NOMO-1 treated with DMSO at 0.1 percent for 48 hours (cell line): Measurements from ENCODE around the gene MAP2.

Experiments used
- DNase-seq: peaks from one replicate; lab custom pipeline; 2025; ENCODE audit not compliant: unreplicated experiment; lab: John Stamatoyannopoulos, UW

MAP2 gene

DNA sequence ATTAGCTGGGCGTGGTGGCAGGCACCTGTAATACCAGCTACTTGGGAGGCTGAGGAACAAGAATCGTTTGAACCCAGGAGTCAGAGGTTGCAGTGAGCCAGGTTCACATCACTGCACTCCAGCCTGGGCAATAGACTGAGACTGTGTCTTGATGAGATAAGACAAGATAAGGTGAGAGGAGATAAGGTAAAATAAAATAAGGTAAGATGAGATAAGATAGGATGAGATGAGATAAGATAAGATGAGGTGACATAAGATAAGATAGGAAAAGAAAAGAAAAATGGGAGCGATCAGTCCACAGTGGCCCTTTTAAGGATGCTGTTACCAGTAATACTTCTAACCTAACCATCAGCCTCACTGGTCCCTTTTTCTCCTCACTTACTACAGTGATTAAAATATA lies 213.4 kb downstream of the MAP2 start:
- DNase-seq = no peak

DNA sequence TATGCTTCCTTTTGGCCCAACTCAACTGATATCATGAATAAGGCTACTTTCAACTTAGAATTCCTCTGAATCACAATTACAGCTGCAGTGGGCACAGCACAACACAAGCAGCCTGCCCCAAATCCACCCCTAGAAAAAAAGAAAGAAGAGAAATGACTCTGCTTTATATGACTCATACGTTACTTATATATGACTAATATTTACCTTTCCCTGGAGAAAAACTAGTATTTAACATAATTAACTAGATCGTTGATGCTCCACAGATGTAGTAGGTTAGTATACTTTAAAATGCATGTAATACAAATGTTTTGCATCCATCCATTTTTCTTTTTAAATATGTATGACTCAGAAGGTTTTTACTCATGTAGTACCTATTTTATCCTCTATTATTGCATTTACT lies 214.5 kb downstream of the MAP2 start:
- no peak for DNase-seq

DNA sequence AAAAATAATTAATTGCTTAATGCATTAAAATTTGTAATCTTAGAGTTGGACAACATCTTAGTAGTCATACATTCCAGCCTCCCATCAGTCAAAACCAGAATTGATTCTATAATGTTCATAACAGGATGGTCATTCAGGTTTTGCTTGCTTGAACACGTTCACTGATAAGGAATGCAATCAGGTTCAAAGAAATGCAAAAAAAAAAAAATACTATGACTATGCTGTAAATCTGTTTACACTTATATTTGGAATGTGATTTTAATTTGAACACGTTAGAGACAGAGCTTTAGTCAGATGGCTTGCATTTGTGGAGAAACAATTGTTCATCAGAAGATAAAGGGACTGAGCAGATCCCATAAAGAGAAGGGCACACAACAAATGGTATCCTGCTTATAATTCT lies 216.5 kb downstream of the MAP2 start:
- DNase-seq = no peak

DNA sequence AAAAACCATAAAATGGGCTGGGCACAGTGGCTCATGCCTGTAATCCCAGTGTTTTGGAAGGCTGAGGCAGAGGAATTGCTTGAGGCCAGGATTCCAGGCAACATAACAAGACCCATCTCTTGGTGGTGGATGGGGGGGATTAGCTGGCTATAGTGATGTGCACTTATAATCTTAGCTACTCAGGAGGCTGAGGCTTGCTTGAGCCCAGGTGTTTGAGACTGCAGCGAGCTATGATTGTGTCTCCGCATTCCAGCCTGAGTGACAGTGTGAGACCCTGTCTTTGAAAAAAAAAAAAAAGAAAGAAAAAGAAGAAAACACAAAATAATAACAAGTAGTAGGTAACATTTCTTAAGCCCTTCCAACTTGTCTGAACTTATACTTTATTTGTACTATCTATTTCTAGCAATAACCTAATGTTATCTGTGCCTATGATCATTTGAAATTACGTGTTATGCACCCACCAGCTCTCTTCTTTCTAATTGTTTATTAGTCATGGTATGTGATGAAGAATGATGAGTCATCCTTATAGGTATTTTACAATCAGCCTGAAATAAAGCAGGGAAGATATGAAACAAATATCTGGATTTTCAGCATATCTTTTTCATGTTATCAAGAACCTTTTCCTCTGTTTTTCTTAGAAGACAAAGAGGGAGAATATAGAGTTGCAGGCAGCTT lies 218.4 kb downstream of the MAP2 start:
- no peak for DNase-seq

DNA sequence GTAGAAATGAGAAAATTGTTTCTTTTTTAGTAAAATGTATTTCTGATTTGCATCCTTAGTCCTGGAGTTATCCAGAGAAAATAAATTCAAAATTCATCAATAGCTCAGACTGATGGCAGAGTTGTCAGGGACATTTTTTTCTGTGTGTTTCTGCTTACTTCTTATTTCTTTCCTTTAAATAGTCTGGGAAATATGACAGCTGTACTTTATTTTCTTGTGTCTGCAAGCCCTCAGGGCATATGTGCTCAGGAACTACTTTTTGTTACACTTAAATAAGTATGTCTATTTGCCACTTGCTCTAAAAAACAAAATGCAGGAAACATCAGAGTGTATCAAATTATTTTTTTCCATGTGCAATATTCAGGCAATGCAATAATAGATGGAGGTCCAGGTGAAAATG lies 221.0 kb downstream of the MAP2 start:
- DNase-seq = no peak

DNA sequence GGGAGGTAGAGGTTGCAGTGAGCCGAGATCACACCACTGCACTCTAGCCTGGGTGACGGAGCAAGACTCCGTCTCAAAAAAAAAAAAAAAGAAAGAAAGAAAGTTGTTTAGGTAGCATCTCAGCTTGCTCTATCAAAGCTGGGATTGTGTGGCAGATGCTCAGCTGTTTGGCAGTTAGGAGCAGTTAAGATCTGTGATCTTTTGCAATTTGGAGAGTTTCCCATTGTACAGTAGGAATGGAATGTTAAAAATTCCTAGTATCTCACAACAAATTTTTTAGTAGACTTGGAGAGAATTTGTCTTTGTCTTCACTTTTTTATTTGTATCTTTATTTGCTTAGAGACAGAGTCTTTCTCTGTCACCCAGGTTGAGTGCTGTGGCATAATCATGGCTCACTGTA lies 224.9 kb downstream of the MAP2 start:
- DNase-seq = no peak

DNA sequence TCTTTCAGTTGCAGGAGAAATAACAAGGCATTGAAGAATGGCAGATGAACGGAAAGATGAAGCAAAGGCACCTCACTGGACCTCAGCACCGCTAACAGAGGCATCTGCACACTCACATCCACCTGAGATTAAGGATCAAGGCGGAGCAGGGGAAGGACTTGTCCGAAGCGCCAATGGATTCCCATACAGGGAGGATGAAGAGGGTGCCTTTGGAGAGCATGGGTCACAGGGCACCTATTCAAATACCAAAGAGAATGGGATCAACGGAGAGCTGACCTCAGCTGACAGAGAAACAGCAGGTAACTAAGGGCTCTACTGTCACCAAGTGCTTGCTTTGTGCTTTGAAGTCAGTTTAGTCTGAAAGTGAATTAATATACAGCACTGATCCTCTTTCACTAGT lies 229.3 kb downstream of the MAP2 start:
- no peak for DNase-seq

DNA sequence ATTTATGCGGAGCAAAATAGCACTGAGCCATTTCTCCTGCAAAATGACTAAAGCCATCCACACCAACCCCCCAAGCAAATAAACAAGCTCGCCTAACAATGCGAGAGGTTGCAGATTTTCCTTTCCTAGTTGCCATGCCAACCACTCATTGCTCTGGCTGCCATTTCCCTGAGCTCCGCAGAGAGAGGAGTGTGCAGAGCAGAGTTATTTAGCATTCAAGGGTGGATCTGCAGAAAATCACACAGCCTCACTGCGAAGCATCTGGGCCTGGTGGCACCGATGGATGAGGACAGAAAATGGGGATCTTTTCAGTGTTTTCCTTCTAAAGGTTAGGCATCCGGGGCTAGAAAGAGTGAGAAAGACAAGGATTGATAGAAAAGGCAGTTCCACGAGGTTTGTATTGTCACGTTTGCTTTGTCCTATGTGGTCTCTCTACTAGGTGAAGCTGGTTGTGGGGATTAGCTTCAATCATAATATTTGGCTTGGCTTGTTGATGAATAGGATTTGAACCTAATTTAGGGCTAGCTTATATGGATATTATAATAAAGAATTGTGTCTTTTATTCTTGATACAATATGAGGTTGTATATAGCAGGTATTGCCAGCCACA lies 237.5 kb downstream of the MAP2 start:
- DNase-seq = no peak

DNA sequence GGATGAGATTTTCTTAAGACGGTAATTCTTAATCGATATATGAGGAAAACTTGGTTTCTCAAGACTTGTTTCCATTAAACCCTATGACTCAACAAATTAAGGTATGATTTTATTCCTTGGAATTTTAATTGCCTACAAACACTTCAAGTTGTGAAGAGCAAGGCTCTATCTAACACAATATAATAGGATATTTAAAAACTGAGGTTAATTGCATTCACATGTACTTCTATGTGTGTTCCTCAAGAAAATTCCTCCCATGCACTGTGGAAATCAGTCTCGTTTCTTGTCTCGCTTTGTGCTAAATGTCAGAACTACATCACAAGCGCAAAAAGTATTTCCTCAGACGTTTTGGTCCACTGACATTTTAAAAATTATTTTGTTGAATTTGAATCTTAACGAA lies 238.2 kb downstream of the MAP2 start:
- DNase-seq = no peak

DNA sequence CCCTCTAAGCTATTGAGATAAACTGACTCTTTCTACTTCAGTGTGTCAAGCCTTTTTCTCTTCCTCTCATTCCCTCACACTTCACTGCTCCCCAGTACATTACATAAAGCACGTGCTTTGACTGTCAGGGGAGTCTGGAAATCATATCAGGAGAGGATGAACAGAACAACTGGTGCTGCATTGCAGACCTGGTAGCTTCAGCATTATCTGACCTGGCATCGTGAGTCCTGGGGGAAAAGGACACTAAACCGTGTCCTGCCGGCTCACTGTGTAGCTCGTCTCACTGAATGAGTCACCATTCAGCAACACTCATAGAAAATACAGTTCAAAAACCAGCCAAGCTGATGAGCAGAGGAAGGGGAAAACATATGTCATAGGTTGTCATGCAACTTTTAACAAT lies 239.3 kb downstream of the MAP2 start:
- no peak for DNase-seq

DNA sequence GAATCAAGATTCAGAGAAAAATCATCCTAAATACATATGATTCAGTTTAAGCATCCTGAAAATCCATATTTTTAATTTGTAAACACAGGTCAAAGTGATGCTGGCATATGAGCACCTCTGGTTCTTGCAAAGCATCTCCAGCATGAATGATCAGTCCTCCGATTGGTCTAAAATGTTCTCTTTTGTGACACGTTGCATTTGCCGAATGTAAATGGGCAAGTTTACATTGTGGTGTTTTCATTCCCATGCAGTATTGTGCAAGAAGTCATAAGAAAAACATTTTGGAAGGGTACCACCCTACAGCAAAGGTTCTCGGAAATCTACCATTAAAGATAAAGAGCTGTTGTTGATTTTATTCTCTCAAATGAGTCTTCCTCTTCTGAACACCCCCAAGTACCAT lies 239.8 kb downstream of the MAP2 start:
- no peak for DNase-seq

DNA sequence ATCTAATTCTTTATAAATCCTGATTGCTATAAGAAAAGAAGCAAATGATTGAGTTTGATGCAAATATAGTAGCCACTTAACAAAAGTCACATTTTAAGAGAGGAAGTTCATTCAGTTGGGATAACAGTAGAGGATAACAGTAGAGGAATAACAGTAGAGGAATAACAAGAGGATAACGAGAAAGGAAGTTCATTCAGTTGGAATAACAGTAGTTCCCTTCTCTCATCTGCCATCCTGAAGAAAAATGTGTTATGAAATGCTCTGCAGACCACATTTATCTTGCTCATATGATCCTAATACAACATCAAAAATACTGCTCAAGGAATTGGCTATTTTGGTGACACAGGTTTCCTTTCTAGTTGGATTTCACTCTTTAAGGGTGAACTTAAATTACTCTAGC lies 242.4 kb downstream of the MAP2 start:
- DNase-seq = no peak

DNA sequence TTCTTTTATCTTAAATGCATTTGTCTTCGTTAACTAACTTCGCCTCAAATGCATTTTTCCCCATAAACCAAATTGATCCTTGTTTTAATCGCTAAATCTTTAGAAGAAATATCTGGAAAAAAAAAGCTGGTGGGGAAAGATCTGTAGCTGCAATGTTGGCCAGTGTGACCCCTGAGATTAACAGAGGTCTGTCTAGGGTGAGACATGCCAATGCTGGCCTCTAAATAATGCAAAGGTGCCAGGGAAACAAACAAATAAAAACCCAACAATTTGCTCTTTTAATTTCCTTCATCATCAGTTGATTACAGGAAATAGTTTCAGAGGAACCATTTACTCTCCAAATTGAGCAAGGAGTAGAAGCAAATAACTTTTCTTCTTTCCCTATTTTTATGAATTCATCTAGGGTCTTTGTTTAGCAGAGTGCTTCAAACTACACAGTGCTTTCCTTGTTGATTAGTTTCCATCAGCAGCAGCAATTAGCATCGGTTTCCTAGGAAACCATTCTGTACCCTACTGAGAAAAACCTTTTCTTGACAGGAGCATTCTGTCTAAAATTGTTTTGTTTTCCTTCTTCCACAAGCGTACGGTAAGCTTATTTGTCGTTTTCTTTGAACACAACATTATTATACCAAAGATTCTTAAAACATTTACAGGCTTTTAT lies 247.3 kb downstream of the MAP2 start:
- DNase-seq = no peak

DNA sequence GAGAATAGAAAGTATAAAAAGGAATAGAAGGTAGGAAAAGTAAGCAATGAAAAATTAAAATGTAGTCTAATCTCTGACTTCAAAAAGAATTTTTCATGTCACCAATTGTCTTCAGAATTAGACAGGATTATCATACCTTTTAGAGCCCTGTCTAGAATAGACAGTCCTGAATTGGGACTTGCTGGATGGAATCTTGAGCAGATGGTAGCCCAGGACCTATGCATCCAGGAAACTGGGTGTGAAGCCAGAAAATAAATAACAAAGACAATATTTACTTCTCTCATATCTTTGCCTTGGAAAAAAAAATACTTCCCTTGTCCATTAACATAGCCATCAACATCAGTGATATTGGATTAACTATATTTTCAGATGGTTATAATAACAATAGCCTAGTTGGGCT lies 250.0 kb downstream of the MAP2 start:
- DNase-seq = no peak

DNA sequence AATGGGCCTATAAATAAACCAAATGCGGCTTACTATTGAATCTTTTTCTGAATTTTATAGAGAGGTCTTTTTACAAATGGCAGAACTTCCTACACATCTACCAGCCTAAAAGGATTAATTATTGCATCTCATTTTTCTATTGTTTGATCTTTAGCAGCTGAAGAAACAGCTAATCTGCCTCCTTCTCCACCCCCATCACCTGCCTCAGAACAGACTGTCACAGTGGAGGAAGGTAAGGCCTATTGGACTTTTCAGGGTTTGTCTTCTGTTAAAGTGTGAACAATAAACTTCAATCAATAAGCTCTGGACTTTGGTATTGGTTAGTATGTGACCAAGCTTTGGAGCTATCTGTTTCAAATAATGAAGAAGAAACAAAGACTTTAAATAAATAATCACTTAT lies 256.7 kb downstream of the MAP2 start:
- DNase-seq = no peak

DNA sequence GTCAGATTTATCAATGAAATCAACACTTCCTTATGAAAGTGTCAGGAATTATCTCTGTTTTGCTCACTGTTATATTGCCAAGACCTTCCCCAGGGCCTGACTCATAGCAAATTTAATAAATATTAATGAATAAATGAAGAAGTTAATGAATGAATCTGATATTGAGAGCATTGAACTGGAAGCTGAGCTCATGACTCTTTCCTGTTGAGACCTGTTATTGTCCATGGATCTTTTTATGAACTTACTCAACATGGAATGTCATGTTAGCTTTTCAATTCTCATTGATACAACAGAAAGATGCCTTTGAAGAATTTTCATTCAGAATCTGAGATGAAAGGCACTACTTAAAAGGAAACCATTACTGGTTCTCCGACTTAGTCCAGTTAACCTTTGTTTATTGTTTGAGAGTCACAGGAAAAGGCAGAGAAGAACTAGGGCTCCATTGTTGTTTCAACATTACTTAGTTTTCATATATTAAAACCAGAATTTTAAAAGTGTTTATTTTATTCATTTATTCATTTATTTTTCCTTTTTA lies 257.4 kb downstream of the MAP2 start:
- DNase-seq = no peak

DNA sequence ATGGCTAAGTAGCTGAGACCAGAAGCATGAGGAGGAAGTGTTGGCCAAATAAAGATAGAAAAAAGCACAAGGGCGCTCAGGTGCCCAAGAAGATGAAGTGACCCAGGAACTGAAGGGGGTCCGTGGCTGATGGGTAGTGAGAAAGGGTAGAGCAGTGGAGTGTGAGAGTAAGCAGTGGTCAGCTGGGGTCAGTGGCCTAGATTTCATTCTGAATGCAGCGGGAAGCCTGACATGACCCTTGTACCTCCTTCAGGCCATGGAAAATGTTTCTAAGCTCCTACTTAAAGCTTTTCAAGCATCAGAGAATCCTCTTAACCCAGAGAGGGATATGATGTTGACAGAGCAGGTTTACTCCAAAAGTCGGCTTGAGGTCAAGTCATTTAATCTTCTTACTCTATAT lies 258.8 kb downstream of the MAP2 start:
- DNase-seq = no peak

DNA sequence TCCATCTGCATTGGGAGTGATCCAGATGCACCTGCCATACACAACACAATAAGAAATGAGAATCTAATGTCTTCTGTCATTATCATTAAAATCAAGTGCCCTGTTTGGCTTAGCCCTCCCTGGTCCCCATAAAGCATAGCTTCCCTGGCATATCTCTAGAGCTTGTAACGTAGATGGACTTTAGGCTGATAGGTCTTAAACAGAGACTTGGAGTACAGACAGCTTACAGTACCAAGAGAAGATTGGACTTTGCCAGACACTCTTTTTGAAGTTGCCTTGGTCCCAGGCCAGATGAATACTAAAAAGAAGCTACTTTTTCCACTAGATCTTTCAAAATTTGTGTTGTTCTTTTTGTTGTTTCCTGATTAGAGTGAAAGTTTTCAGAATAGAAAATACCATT lies 261.5 kb downstream of the MAP2 start:
- DNase-seq = no peak

DNA sequence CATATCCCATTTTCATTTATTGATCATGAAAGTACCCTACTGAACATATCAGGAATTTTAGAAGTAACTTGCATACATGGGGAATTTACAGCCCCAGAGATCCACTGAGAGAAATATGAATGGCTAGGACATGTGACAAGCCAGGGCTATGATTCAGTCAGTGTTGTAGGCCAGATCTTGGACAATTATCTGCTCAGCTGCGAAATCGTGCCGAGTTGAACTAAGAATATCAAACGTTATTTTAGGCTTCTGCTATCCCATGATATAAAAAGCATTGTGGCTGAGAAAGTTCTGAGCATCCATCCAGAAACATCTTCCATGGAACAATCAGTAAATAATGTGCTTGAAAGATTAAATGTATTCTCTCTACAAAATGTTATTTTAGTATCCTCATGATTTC lies 262.1 kb downstream of the MAP2 start:
- DNase-seq = no peak

DNA sequence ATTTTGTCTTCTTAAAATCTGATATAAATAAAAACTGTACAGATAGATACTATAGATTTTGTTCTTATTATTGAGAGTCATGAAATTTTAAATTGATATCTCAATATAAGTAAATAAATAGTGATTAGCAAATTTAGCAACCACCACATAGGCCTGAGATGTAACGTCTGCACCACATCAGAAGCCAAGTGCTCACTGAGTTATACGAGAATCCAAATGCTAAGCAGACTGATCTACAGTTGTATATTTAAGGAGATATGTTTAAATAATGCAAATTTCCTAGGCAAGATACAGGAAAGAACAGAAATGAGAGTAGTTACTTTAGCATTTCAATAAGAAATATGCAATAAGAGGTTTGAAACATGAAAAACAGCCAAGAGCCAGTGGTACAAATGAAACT lies 262.6 kb downstream of the MAP2 start:
- no peak for DNase-seq

DNA sequence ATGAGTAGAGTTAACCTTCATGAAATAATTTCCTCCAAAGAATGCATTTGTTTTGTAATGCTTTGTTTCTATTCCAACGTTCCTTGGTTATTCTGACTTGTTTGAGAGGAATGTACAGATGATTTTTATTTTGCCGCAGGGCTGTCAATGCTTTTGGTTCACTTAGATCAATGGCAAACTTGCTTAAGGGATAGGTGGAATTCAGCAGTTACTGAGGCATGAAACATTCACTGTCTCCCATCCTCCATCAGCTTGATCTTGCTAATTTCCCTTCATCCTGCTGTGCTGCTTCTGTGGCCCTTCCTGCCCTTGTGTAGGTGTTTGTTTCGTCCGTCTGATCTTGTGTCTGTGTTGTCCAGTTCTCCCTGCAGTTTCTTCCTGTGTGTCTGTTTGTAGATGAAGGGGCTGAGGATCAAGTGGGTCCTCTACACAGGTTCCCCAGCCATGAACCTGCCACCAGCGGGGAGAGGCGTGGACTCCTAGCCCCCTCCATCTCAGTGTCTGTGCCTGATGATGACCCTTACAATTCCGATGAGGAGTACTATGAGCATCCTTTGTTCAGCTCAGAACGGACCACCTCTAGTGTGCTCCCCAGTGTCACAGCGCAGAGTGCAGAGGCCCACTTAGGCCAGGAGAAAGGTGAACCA lies 263.6 kb downstream of the MAP2 start:
- DNase-seq = no peak

DNA sequence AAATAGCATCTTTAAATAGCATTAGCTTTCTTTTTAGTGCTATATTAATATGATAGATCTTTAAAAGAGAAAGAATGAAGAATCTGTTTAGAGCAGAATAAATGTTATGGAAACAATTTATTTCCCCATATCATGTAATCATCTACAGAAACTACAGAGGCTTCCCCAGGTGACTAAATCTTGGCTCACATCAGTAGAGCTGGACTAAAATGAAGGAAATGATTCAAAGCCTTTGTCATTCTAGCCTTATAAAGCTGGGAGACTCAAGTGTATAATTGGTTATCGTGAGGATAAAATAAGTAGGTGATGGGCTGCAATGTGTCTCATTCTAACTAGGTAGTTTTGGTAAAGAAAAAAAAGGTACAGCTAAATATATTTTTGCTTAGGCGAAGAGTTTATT lies 264.5 kb downstream of the MAP2 start:
- DNase-seq = no peak
